HepG2 (cell line): ENCODE measurements around the gene SLC6A6. TPM values are rescaled to one million over a fixed set of nuclear protein-coding genes. Genes with fewer than 3 reads are reported as not detected.

Experiments
- ARNTL ChIP-seq: sonication (generic); formaldehyde crosslinking; IDR thresholded peaks from 2 replicates; pipeline ENCODE4 v1.4.0; 2020; ENCODE audit warnings: mild to moderate bottlenecking, missing genetic modification reagents
- ELF3 ChIP-seq: IDR thresholded peaks from 2 replicates; pipeline ENCODE4 v1.6.1; 2016; ENCODE audit warnings: missing genetic modification reagents, missing compliant biosample characterization
- GTF2F1 ChIP-seq: fragments of 150-350 bp; IDR thresholded peaks from 2 replicates; pipeline ENCODE4 v1.6.1; 2014; ENCODE audit warnings: low read length
- HOXA5 ChIP-seq: sonication (generic); formaldehyde crosslinking; IDR thresholded peaks from 2 replicates; pipeline ENCODE4 v1.4.0; 2020; ENCODE audit warnings: missing genetic modification reagents
- KDM5B ChIP-seq: sonication (generic); formaldehyde crosslinking; IDR thresholded peaks from 2 replicates; pipeline ENCODE4 v1.4.0; 2020; ENCODE audit warnings: missing genetic modification reagents, mild to moderate bottlenecking, borderline replicate concordance
- KDM6A ChIP-seq: IDR thresholded peaks from 2 replicates; pipeline ENCODE4 v1.6.1; 2016; ENCODE audit warnings: low read depth
- MEF2D ChIP-seq: sonication (generic); formaldehyde crosslinking; IDR thresholded peaks from 2 replicates; pipeline ENCODE4 v1.5.1; 2020; ENCODE audit warnings: mild to moderate bottlenecking, missing genetic modification reagents
- MIER2 ChIP-seq: IDR thresholded peaks from 2 replicates; pipeline ENCODE4 v1.6.1; 2016; ENCODE audit warnings: missing biosample characterization, missing genetic modification reagents
- MTA3 ChIP-seq: sonication (generic); formaldehyde crosslinking; IDR thresholded peaks from 2 replicates; pipeline ENCODE4 v1.4.0; 2020; ENCODE audit warnings: missing genetic modification reagents
- RARG ChIP-seq: sonication (generic); formaldehyde crosslinking; IDR thresholded peaks from 2 replicates; pipeline ENCODE4 v1.4.0; 2020; ENCODE audit warnings: low read depth, mild to moderate bottlenecking, missing genetic modification reagents
- SCMH1 ChIP-seq: sonication (generic); formaldehyde crosslinking; IDR thresholded peaks from 2 replicates; pipeline ENCODE4 v1.9.0; 2021; ENCODE audit warnings: missing genetic modification reagents, mild to moderate bottlenecking, borderline replicate concordance
- SMAD9 ChIP-seq: sonication (generic); formaldehyde crosslinking; IDR thresholded peaks from 2 replicates; pipeline ENCODE4 v1.5.1; 2020; ENCODE audit warnings: mild to moderate bottlenecking, missing genetic modification reagents
- TRIM22 ChIP-seq: fragments of 450-650 bp; IDR thresholded peaks from 2 replicates; pipeline ENCODE4 v1.6.1; 2017
- ZKSCAN1 ChIP-seq: fragments of 150-350 bp; IDR thresholded peaks from 2 replicates; pipeline ENCODE4 v1.6.1; 2014; ENCODE audit warnings: low read length
- ZNF274 ChIP-seq: sonication (generic); formaldehyde crosslinking; IDR thresholded peaks from 2 replicates; pipeline ENCODE4 v1.5.1; 2020; ENCODE audit warnings: mild to moderate bottlenecking, missing genetic modification reagents
- ZNF296 ChIP-seq: sonication (generic); formaldehyde crosslinking; conservative IDR thresholded peaks from 2 replicates; pipeline ENCODE4 v1.5.0; 2020; ENCODE audit warnings: mild to moderate bottlenecking, missing genetic modification reagents
- ZNF317 ChIP-seq: sonication (generic); formaldehyde crosslinking; IDR thresholded peaks from 2 replicates; pipeline ENCODE4 v1.5.0; 2020; ENCODE audit warnings: mild to moderate bottlenecking, missing genetic modification reagents
- ZNF549 ChIP-seq: sonication (generic); formaldehyde crosslinking; IDR thresholded peaks from 2 replicates; pipeline ENCODE4 v1.5.0; 2020; ENCODE audit warnings: missing genetic modification reagents
- ZNF615 ChIP-seq: sonication (generic); formaldehyde crosslinking; IDR thresholded peaks from 2 replicates; pipeline ENCODE4 v1.5.0; 2020; ENCODE audit warnings: mild to moderate bottlenecking, missing genetic modification reagents, borderline replicate concordance
- ZNF710 ChIP-seq: sonication (generic); formaldehyde crosslinking; IDR thresholded peaks from 2 replicates; pipeline ENCODE4 v1.5.0; 2020; ENCODE audit warnings: mild to moderate bottlenecking, missing genetic modification reagents, borderline replicate concordance
- ZNF776 ChIP-seq: sonication (generic); formaldehyde crosslinking; IDR thresholded peaks from 2 replicates; pipeline ENCODE4 v1.4.0; 2020; ENCODE audit warnings: mild to moderate bottlenecking, missing genetic modification reagents
- ZNF83 ChIP-seq: sonication (generic); formaldehyde crosslinking; IDR thresholded peaks from 2 replicates; pipeline ENCODE4 v1.4.0; 2020; ENCODE audit warnings: missing genetic modification reagents, mild to moderate bottlenecking, borderline replicate concordance
- ZSCAN22 ChIP-seq: sonication (generic); formaldehyde crosslinking; IDR thresholded peaks from 2 replicates; pipeline ENCODE4 v1.4.0; 2020; ENCODE audit warnings: mild to moderate bottlenecking, missing genetic modification reagents
- polyA plus RNA-seq, 8 experiments: library from polyadenylated mRNA; depleted of rRNA in 3 of 8; stranded (reverse) in 7 of 8; unstranded in 1 of 8; fragments of >200 nt; fragmentation: Illumina TruSeq in 4 of 8; extraction: Trizol in 4 of 8; gene quantifications; 2 replicates each; pipeline versions ENCODE4 v1.2.1 to v1.2.3, GENCODE V29; 2011 to 2016; ENCODE audit warnings: low read depth in 4 of 8, missing spikeins in 1 of 8, mixed read lengths in 1 of 8; ENCODE audit not compliant: insufficient read depth in 1 of 8
- total RNA-seq, 5 experiments: library from RNA; depleted of rRNA; stranded (reverse); fragments of >200 nt; fragmentation: Illumina TruSeq; extraction: Trizol; gene quantifications; 2 replicates each; pipeline ENCODE4 v1.2.3, GENCODE V29; 2016; ENCODE audit warnings: low read depth in 1 of 5
- TF ChIP-seq, protein P1 (sequence below): sonication (generic); formaldehyde crosslinking; IDR thresholded peaks from 2 replicates; pipeline ENCODE4 v1.4.0; 2020; ENCODE audit warnings: mild to moderate bottlenecking, low read depth, missing genetic modification reagents
- TF ChIP-seq, protein P2 (sequence below): sonication (generic); formaldehyde crosslinking; IDR thresholded peaks from 2 replicates; pipeline ENCODE4 v1.8.1; 2023; ENCODE audit warnings: missing genetic modification reagents, mild to moderate bottlenecking, borderline replicate concordance

Gene SLC6A6
- total and polyA plus RNA-seq, 2 of the 13 experiments (the other 11 are each of a cell fraction or from before 2014, with no cell fraction given) = 14.1 to 20.7 TPM

DNA sequence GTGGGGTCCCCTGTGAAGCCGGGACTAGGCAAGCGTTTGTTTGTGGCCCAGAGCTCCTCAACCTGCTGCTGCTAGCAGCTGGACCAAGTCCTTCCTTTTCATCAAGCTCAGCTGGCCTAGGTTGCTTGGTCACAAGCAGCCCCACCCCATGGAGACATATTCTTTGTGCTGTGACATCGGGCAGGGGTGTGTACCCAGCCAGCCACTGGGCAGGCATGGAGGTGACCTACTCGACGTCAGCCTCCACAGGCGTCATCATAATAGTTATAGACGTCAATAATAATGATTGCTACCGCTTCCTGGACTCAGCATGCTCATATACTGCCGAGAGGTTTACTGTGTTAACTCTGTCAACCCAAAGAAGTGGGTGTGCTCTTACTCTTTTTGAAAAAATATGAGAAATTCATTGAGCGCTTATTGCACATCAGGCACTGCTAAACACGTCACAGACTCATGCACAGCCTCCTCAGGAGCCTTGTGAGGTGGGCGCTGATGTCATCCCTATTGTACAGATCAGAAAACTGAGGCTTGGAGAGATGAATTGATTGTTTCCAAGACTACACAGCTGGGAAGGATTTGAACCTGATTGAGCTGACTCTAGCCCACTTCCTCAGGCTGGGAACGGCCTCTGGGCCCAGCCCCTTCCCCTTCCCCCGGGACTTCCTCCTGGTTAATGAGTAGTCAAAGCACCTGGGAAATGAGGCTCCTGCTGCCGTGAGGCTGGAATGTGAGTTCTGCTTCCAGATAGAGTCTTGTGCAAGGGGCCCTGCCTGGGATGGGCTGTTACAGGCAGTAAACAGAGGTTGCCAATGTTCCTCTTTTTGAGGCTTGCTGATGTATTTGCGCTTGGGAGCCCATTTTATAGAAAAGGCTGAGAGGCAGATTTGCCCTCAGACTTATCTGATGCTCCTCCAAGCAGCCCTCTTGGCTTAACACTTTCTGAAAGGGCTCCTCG is 16.2 kb downstream of the SLC6A6 start (continued):
- TF ChIP-seq TRIM22 = no peak
- no peak for TF ChIP-seq ZNF776
- TF ChIP-seq ZNF615 (CRISPR knock-in tag) = no peak
- TF ChIP-seq ZNF317 (CRISPR knock-in tag) = no peak
- TF ChIP-seq ZNF296 = no peak
- no peak for TF ChIP-seq ZNF83 (CRISPR knock-in tag)
- peak; percentile 32; the same call in 1 of the 2 replicates for TF ChIP-seq ARNTL (CRISPR knock-in tag)
- TF ChIP-seq KDM6A (CRISPR knock-in tag) = 0 out of 2 replicates have a peak, but pooled peaks have one; percentile 18
- peak; percentile 45; the same call in 1 of the 2 replicates for TF ChIP-seq MEF2D
- no peak for TF ChIP-seq MTA3 (CRISPR knock-in tag)
- no peak for TF ChIP-seq ZKSCAN1
- no peak for TF ChIP-seq MIER2 (CRISPR knock-in tag)
- no peak for TF ChIP-seq ZNF710 (CRISPR knock-in tag)
- peak; percentile 90 for TF ChIP-seq ELF3
- TF ChIP-seq SCMH1 (CRISPR knock-in tag) = no peak
- no peak for TF ChIP-seq SMAD9
- no peak for TF ChIP-seq HOXA5 (CRISPR knock-in tag)
- TF ChIP-seq ZNF274 (CRISPR knock-in tag) = no peak
- TF ChIP-seq RARG (CRISPR knock-in tag) = no peak
- no peak for TF ChIP-seq ZSCAN22 (CRISPR knock-in tag)
- TF ChIP-seq, protein P1, sequence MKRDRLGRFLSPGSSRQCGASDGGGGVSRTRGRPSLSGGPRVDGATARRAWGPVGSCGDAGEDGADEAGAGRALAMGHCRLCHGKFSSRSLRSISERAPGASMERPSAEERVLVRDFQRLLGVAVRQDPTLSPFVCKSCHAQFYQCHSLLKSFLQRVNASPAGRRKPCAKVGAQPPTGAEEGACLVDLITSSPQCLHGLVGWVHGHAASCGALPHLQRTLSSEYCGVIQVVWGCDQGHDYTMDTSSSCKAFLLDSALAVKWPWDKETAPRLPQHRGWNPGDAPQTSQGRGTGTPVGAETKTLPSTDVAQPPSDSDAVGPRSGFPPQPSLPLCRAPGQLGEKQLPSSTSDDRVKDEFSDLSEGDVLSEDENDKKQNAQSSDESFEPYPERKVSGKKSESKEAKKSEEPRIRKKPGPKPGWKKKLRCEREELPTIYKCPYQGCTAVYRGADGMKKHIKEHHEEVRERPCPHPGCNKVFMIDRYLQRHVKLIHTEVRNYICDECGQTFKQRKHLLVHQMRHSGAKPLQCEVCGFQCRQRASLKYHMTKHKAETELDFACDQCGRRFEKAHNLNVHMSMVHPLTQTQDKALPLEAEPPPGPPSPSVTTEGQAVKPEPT (CRISPR knock-in tag) = no peak
- TF ChIP-seq, protein P2, sequence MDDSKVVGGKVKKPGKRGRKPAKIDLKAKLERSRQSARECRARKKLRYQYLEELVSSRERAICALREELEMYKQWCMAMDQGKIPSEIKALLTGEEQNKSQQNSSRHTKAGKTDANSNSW (CRISPR knock-in tag) = no peak
- no peak for TF ChIP-seq ZNF549 (CRISPR knock-in tag)
- TF ChIP-seq KDM5B = no peak
- no peak for TF ChIP-seq GTF2F1
